Right lobe of liver (tissue), 6 donors: ENCODE measurements around the gene TSHZ3. TPM values are rescaled to one million over a fixed set of nuclear protein-coding genes. Genes with fewer than 3 reads are reported as not detected.

Source experiments
- ATAC-seq, 4 donors: fragments of 200-7000 bp; cut with Tn5 transposase; one replicate each; pipeline ENCODE4 v1.9.1; 2020; ENCODE audit warnings: mild to moderate bottlenecking in 4 of 4, moderate library complexity in 4 of 4
- DNase-seq, 3 donors: peaks; one replicate each; pipeline ENCODE4 v3.0.0-alpha.2; 2020
- H3K27ac ChIP-seq, 3 donors: fragments of 200-600 bp; one replicate each; pipeline ENCODE4 v1.8.0; 2022
- H3K27me3 ChIP-seq, 2 donors: fragments of 200-600 bp; one replicate each; pipeline ENCODE4 v1.8.0; 2022
- H3K36me3 ChIP-seq, 4 donors: fragments of 200-600 bp; sonication (generic) in 1 of 4; one replicate each; pipeline versions ENCODE4 v1.5.1 to v1.8.0; 2017 to 2022; ENCODE audit warnings: control low read depth in 1 of 4
- H3K4me1 ChIP-seq, 4 donors: fragments of 200-600 bp; sonication (generic) in 1 of 4; one replicate each; pipeline versions ENCODE4 v1.5.1 to v1.8.0; 2017 to 2022; ENCODE audit warnings: control low read depth in 1 of 4
- H3K4me3 ChIP-seq, 3 donors: fragments of 200-600 bp; one replicate each; pipeline ENCODE4 v1.8.0; 2022
- H3K9me3 ChIP-seq, 4 donors: fragments of 200-600 bp; sonication (generic) in 1 of 4; one replicate each; pipeline versions ENCODE4 v1.5.1 to v1.8.0; 2017 to 2022; ENCODE audit warnings: control low read depth in 1 of 4
- CTCF ChIP-seq, 4 donors: fragments of 200-600 bp in 3 of 4; fragments of 450-650 bp in 1 of 4; IDR thresholded peaks; one replicate each; pipeline versions ENCODE4 v1.5.1 to v1.8.0; 2016 to 2022; ENCODE audit warnings: antibody characterized with exemption in 4 of 4, mild to moderate bottlenecking in 2 of 4
- POLR2A ChIP-seq: fragments of 450-650 bp; IDR thresholded peaks from one replicate; pipeline ENCODE4 v1.6.1; 2017; ENCODE audit warnings: antibody characterized with exemption, mild to moderate bottlenecking
- WGBS: methylation state at CpG from one replicate; pipeline ENCODE4 v1.1.6; 2018; ENCODE audit warnings: low coverage, low lambda C conversion rate; ENCODE audit not compliant: insufficient coverage; ENCODE audit errors: missing lambda C conversion rate; 5-methylcytosine and 5-hydroxymethylcytosine counted together
- intact Hi-C, 2 donors: fragments of 100-400 bp; cut with DNase I; formaldehyde crosslinking; loops; one replicate each; pipeline versions ENCODE4 v1.11.2 to v1.14.1; 2022
- total RNA-seq, 6 experiments: library from RNA; depleted of rRNA in 2 of 6; stranded (reverse); fragments of >200 nt in 2 of 6; fragmentation: NEBNext Ultra II Directional in 3 of 6; extraction: Animal tissue kit (Norgen Biotek cat#: 25700) in 3 of 6; gene quantifications; one replicate each; pipeline versions ENCODE4 v1.1.0 to v1.2.4, GENCODE V29; 2016 to 2023
- donor health status: DM: no; HTN: yes; CAD: no.
- donor health status: DM: no; HTN: no; CAD: no.
- donor health status: DM: no; HTN: no; CAD: no.
- donor health status: DM: no; HTN: yes; CAD: no.
- donor health status: DM: no; HTN: yes; CAD: no.

TSHZ3 gene
- total RNA-seq, 6 experiments from 2014 or later, result 1.2 to 1.6 (median 1.3) TPM

- intact Hi-C loops, result no loop called here
- ATAC-seq (no peak), DNase-seq (no peak)
- TF ChIP-seq POLR2A, result no peak
- TF ChIP-seq CTCF (IDR thresholded peaks at IDR 0.05), result no peak
- Histone ChIP-seq H3K27me3 (no peaks in the 10 kb centered on the region), H3K4me1 (no peaks in the 10 kb centered on the region), H3K36me3 (no peaks in the 10 kb centered on the region), H3K9me3 (no peaks in the 10 kb centered on the region), H3K4me3 (no peak overlapping the region), H3K27ac (no peak overlapping the region)
- 71% methylated on average over 1 of the region's 1 CpG for WGBS
Observed at GRCh38 chr19:31385744-31386143, 36.5 kb upstream of the TSHZ3 start.

- intact Hi-C loops, result no loop called here
- H3K4me3 ChIP-seq, result no peak overlapping the region
- no peaks in the 10 kb centered on the region for H3K4me1 ChIP-seq
- no peaks in the 10 kb centered on the region for H3K27me3 ChIP-seq
- TF ChIP-seq POLR2A (no peak), CTCF (IDR thresholded peaks at IDR 0.05) (no peak)
- ATAC-seq (no peak), DNase-seq (no peak)
- H3K27ac ChIP-seq, result no peak overlapping the region
- no peaks in the 10 kb centered on the region for H3K36me3 ChIP-seq
- WGBS, result 100% methylated on average over 1 of the region's 1 CpG
- no peaks in the 10 kb centered on the region for H3K9me3 ChIP-seq
Observed at GRCh38 chr19:31383553-31383952, 34.3 kb upstream of the TSHZ3 start.

- TF ChIP-seq CTCF (IDR thresholded peaks at IDR 0.05) (no peak), POLR2A (no peak)
- Histone ChIP-seq H3K27me3 (no peaks in the 10 kb centered on the region), H3K4me3 (no peak overlapping the region), H3K27ac (no peak overlapping the region), H3K9me3 (no peaks in the 10 kb centered on the region), H3K36me3 (no peaks in the 10 kb centered on the region), H3K4me1 (no peaks in the 10 kb centered on the region)
- DNase-seq (no peak), ATAC-seq (peak in 1 of 4 donors; percentile 32)
- intact Hi-C loops, result no loop called here
- 60% methylated on average over 1 of the region's 6 CpGs for WGBS
Observed at GRCh38 chr19:31380854-31381253, 31.6 kb upstream of the TSHZ3 start.

- TF ChIP-seq CTCF (IDR thresholded peaks at IDR 0.05) (no peak), POLR2A (no peak)
- WGBS, result 20% methylated on average over 3 of the region's 4 CpGs
- DNase-seq (no peak), ATAC-seq (no peak)
- Histone ChIP-seq H3K9me3 (no peaks in the 10 kb centered on the region), H3K36me3 (no peaks in the 10 kb centered on the region), H3K4me3 (no peak overlapping the region), H3K27me3 (no peaks in the 10 kb centered on the region), H3K27ac (no peak overlapping the region), H3K4me1 (no peaks in the 10 kb centered on the region)
- intact Hi-C loops, result no loop called here
Observed at GRCh38 chr19:31378404-31378803, 29.2 kb upstream of the TSHZ3 start.

- intact Hi-C loops, result no loop called here
- no peak overlapping the region for H3K4me3 ChIP-seq
- H3K36me3 ChIP-seq, result no peaks in the 10 kb centered on the region
- no peaks in the 10 kb centered on the region for H3K9me3 ChIP-seq
- no peak for DNase-seq
- no peaks in the 10 kb centered on the region for H3K27me3 ChIP-seq
- TF ChIP-seq POLR2A, result no peak
- no peak for TF ChIP-seq CTCF (IDR thresholded peaks at IDR 0.05)
- 40% methylated on average over 1 of the region's 1 CpG for WGBS
- no peaks in the 10 kb centered on the region for H3K4me1 ChIP-seq
- no peak overlapping the region for H3K27ac ChIP-seq
- no peak for ATAC-seq
Observed at GRCh38 chr19:31377736-31378135, 28.5 kb upstream of the TSHZ3 start.
